ENCODE measurements around the gene SGPL1.

The SGPL1 gene

GRCh38 chr10:70780370-70780760 is 35.4 kb upstream of the SGPL1 start:
- no peak for DNase-seq (ENCODE audit: low spot score)

- DNase-seq (ENCODE audit: low spot score) = no peak
These were observed 35.0 kb upstream of the SGPL1 start for GRCh38 chr10:70780772-70781171.

GRCh38 chr10:70781461-70782051 is 34.2 kb upstream of the SGPL1 start:
- no peak for DNase-seq (ENCODE audit: low spot score)

- DNase-seq (ENCODE audit: low spot score) = no peak
These were observed 33.5 kb upstream of the SGPL1 start for GRCh38 chr10:70782086-70782745.

- no peak for DNase-seq (ENCODE audit: low spot score)
These were observed 32.7 kb upstream of the SGPL1 start for GRCh38 chr10:70782746-70783680.

- DNase-seq (ENCODE audit: low spot score) = no peak
These were observed 31.7 kb upstream of the SGPL1 start for GRCh38 chr10:70784016-70784415.

GRCh38 chr10:70784471-70784870 is 31.3 kb upstream of the SGPL1 start:
- DNase-seq (ENCODE audit: low spot score) = no peak

GRCh38 chr10:70785190-70785589 is 30.6 kb upstream of the SGPL1 start, which contains the start of gene TBATA:
Gene TBATA (minus strand): TSS chr10:70785377. CDS start chr10:70783379, 1,998 bp downstream.
- DNase-seq (ENCODE audit: low spot score) = no peak

GRCh38 chr10:70786799-70787415 is 28.8 kb upstream of the SGPL1 start:
- no peak for DNase-seq (ENCODE audit: low spot score)

- DNase-seq (ENCODE audit: low spot score) = no peak
These were observed 24.2 kb upstream of the SGPL1 start for GRCh38 chr10:70791386-70792039.

- DNase-seq (ENCODE audit: low spot score) = no peak
These were observed 20.1 kb upstream of the SGPL1 start for GRCh38 chr10:70795613-70796012.

GRCh38 chr10:70797840-70798239 is 17.9 kb upstream of the SGPL1 start:
- DNase-seq (ENCODE audit: low spot score) = no peak

GRCh38 chr10:70799124-70799523 is 16.6 kb upstream of the SGPL1 start:
- DNase-seq (ENCODE audit: low spot score) = no peak

GRCh38 chr10:70801854-70802253 is 13.9 kb upstream of the SGPL1 start:
- no peak for DNase-seq (ENCODE audit: low spot score)

GRCh38 chr10:70803775-70804420 is 11.8 kb upstream of the SGPL1 start:
- DNase-seq (ENCODE audit: low spot score) = no peak

- DNase-seq (ENCODE audit: low spot score) = no peak
These were observed 11.3 kb upstream of the SGPL1 start for GRCh38 chr10:70804421-70804808.

- no peak for DNase-seq (ENCODE audit: low spot score)
These were observed 10.0 kb upstream of the SGPL1 start for GRCh38 chr10:70805619-70806215.

GRCh38 chr10:70806841-70807240 is 8.9 kb upstream of the SGPL1 start:
- no peak for DNase-seq (ENCODE audit: low spot score)

GRCh38 chr10:70807556-70807955 is 8.2 kb upstream of the SGPL1 start:
- no peak for DNase-seq (ENCODE audit: low spot score)

- DNase-seq (ENCODE audit: low spot score) = no peak
These were observed 6.6 kb upstream of the SGPL1 start for GRCh38 chr10:70809011-70809611.

GRCh38 chr10:70809726-70810125 is 6.0 kb upstream of the SGPL1 start:
- no peak for DNase-seq (ENCODE audit: low spot score)
